Measurements from ENCODE around the gene SV2C. TPM values are rescaled to one million over a fixed set of nuclear protein-coding genes. Genes with fewer than 3 reads are reported as not detected.

SV2C gene
- total RNA-seq, 2 donors from 2014 or later, result 0.20 to 0.35 TPM

DNA sequence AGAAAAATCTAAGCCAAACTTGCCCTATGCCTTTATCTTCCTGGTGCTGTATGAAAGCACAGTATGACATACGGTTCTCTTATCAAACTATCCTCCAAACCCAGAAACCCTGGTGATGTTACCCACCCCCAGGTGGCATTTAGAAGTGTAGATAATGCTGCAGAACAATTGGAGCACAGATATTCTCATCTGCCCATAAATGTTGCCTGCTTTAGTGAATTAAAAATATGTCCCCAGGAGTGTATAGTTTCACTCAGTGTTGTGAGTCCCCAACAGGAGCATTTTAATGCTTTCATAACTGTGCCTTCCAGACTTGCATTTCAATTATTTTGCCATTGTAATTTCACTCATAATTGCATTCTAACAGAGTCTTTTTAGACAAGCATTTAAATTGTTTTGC is 50.8 kb downstream of the SV2C start:
- Histone ChIP-seq H3K9ac (ENCODE audit: low read depth in 2 of 2, low read length in 2 of 2) (no peak overlapping the region), H3K9me3 (no peaks in the 10 kb centered on the region)

DNA sequence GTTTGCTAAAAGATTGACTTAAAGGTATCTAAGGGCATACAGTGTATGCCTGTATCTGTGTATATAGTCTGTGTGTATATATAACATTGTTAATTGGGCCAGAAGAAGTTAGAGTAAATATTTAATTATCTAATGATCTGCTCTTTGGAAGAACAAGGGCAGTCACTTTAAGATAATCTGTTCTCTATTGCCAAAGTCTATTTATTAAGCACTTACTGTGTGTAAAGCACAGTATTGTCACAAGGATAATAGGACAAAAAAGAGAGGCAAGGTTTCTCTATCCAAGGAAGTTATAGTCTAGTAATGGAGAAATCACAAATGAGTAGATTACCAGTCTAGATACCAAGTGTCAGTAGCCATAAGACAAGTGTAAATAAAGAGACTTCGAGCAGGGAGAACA is 51.5 kb downstream of the SV2C start:
- Histone ChIP-seq H3K9ac (ENCODE audit: low read depth in 2 of 2, low read length in 2 of 2) (no peak overlapping the region), H3K4me3 (no peak overlapping the region), H3K4me1 (no peaks in the 10 kb centered on the region), H3K27me3 (no peaks in the 10 kb centered on the region), H3K36me3 (no peaks in the 10 kb centered on the region), H3K9me3 (no peaks in the 10 kb centered on the region), H3K27ac (no peak overlapping the region)
- TF ChIP-seq, protein P1, sequence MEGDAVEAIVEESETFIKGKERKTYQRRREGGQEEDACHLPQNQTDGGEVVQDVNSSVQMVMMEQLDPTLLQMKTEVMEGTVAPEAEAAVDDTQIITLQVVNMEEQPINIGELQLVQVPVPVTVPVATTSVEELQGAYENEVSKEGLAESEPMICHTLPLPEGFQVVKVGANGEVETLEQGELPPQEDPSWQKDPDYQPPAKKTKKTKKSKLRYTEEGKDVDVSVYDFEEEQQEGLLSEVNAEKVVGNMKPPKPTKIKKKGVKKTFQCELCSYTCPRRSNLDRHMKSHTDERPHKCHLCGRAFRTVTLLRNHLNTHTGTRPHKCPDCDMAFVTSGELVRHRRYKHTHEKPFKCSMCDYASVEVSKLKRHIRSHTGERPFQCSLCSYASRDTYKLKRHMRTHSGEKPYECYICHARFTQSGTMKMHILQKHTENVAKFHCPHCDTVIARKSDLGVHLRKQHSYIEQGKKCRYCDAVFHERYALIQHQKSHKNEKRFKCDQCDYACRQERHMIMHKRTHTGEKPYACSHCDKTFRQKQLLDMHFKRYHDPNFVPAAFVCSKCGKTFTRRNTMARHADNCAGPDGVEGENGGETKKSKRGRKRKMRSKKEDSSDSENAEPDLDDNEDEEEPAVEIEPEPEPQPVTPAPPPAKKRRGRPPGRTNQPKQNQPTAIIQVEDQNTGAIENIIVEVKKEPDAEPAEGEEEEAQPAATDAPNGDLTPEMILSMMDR (IDR thresholded peaks at IDR 0.05), result no peak
- no peak for DNase-seq
- intact Hi-C loops (cut with DNase I), result no loop called here

More for the DNA sequence above, 50.8 kb downstream of the SV2C start:
- Histone ChIP-seq H3K4me1 (no peaks in the 10 kb centered on the region), H3K27me3 (no peaks in the 10 kb centered on the region), H3K4me3 (no peak overlapping the region), H3K36me3 (no peaks in the 10 kb centered on the region), H3K27ac (no peak overlapping the region)
- intact Hi-C loops (cut with DNase I), result no loop called here
- DNase-seq, result no peak
- TF ChIP-seq, protein P1 (IDR thresholded peaks at IDR 0.05), result no peak

DNA sequence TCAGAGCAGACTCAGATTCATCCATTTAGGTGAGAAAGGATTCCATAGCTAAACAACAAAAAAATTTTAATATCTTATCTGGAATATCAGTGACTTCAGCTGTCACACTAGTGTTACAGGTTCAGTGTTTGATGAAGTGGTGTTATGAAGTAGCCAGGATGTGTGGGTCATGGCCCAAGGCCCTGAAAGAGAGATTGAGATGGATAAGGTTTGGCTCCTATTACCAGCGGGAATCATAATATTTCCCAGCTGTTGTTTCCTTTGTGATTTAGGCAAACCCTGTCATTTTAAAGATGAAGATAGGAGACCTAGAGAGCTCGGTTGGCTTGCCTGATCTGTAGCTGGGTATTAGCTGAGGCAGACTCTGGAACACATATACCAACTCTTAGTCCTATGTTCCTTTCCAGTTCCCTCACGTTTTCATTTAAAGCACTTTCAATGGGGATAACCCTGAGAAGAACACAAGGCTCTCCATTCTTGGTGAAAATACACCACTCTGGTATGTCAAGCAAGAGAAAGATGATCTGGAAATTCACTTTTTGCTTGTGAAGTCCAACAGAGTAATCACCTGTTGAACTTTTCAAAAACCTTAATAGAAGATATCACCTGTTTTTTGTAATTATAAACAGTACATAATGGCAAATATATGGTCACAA is 54.8 kb downstream of the SV2C start:
- Histone ChIP-seq H3K4me1 (no peaks in the 10 kb centered on the region), H3K4me3 (no peak overlapping the region), H3K27me3 (no peaks in the 10 kb centered on the region), H3K9me3 (no peaks in the 10 kb centered on the region), H3K9ac (ENCODE audit: low read depth in 2 of 2, low read length in 2 of 2) (no peak overlapping the region), H3K36me3 (no peaks in the 10 kb centered on the region), H3K27ac (no peak overlapping the region)
- DNase-seq, result no peak
- intact Hi-C loops (cut with DNase I), result no loop called here
- TF ChIP-seq, protein P1 (IDR thresholded peaks at IDR 0.05), result no peak

DNA sequence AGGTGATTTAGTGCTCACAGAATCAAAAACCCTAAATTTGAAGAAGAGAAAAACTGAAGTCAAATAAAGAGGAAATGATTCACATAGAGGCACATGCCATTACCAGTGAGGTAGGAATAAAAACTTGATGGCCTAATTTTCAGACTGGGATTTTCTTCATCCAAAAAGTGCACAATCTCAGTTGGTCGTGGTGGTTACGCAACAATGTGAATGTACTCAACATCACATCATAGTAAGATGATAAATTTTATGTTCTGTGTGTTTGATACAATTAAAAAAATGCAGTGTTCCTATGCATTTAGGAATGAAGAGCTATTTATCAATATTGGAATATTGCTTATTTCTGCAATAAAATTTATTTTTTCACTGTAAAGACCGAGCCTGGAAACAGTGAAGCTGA is 60.7 kb downstream of the SV2C start:
- Histone ChIP-seq H3K9ac (ENCODE audit: low read depth in 2 of 2, low read length in 2 of 2) (no peak overlapping the region), H3K9me3 (no peaks in the 10 kb centered on the region), H3K36me3 (no peaks in the 10 kb centered on the region), H3K4me3 (no peak overlapping the region), H3K27me3 (no peaks in the 10 kb centered on the region), H3K4me1 (no peaks in the 10 kb centered on the region), H3K27ac (no peak overlapping the region)
- TF ChIP-seq, protein P1 (IDR thresholded peaks at IDR 0.05), result no peak
- DNase-seq, result no peak
- intact Hi-C loops (cut with DNase I), result no loop called here

DNA sequence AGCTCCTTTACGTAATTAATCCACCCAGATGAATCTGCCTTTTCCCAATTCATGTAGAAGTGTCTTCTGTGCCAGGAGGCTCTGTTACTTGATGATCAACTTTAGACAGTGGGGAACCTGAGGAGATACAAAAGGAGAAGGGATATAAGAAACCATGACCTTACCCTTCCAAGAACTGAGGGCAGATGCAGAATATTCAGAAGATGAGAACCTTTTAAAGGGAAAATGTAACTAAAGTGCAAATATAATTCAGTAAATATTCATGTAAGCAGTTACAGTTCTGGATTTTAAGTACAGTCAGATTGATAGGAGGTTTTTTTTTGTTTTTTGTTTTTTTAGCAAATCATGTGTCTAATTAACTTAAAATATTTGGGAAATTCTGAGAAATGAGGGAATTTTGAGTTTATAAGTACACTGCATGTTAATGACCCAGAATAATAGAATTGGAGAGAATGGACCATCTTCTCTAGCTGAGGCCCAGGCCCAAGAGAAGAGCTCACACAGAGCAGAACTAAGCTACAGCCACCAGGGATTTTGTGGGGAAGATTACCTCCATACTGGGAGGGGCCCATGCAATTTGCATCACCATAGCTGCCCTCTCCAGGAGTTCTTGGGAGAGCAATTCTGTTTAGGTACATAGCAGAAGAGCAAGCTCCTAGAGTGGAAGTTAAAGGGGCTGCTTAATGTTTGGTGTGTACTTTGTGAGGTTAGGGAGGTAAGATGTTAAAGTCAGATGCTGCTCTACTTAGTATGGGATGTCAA is 61.5 kb downstream of the SV2C start:
- Histone ChIP-seq H3K9ac (ENCODE audit: low read depth in 2 of 2, low read length in 2 of 2) (no peak overlapping the region), H3K4me3 (no peak overlapping the region), H3K27ac (no peak overlapping the region), H3K9me3 (no peaks in the 10 kb centered on the region), H3K36me3 (no peaks in the 10 kb centered on the region), H3K27me3 (no peaks in the 10 kb centered on the region), H3K4me1 (no peaks in the 10 kb centered on the region)
- DNase-seq, result no peak
- TF ChIP-seq, protein P1 (IDR thresholded peaks at IDR 0.05), result no peak
- intact Hi-C loops (cut with DNase I), result no loop called here
